ENCODE data around the gene FOXC2. TPM values are rescaled to one million over a fixed set of nuclear protein-coding genes. Genes with fewer than 3 reads are reported as not detected.
"Not testable (repeated sequence)": the region's sequence is repeated elsewhere in the genome, so short reads cannot be mapped to it uniquely, and the experiment has no call there.

Gene FOXC2
- total and polyA plus RNA-seq, 10 of the 15 experiments (the other 5 are each of a cell fraction or from before 2014, with no cell fraction given), result not detected

- ChIA-PET POLR2A (interaction anchor here (0.6 kb wide), 1 partner anchor 43 kb away, joined by 3 read pairs; no protein-coding TSS in a partner anchor), SMC1A (ENCODE audit: uncharacterized antibody, unreplicated experiment) (no interaction called here), RAD21 (ENCODE audit: unreplicated experiment) (no interaction called here), CTCF (interaction anchor here (1.3 kb wide), 1 partner anchor 22 kb away, joined by 5 read pairs; no protein-coding TSS in a partner anchor)
- H3K4me3 ChIP-seq, result no peak overlapping the region
- H3K79me2 ChIP-seq (ENCODE audit: control insufficient read depth, insufficient read depth, low read length), result no peaks in the 10 kb centered on the region
- H3K36me3 ChIP-seq (ENCODE audit: control insufficient read depth in 2 of 2, insufficient read depth in 2 of 2, low read length in 1 of 2), result no peaks in the 10 kb centered on the region
- H4K20me1 ChIP-seq (ENCODE audit: control insufficient read depth, insufficient read depth), result no peaks in the 10 kb centered on the region
- TF ChIP-seq ZBTB33 (IDR thresholded peaks at IDR 0.05), result no peak
- no peak for TF ChIP-seq MTA3 (IDR thresholded peaks at IDR 0.05; ENCODE audit: borderline replicate concordance, low read length)
- no peak for TF ChIP-seq MTA2 (IDR thresholded peaks at IDR 0.05; ENCODE audit: low read depth)
- no peak for DNase-seq (ENCODE audit: low read depth, low spot score)
- BruUV-seq (replicated peaks), result no TSS peak
- no peaks in the 10 kb centered on the region for H3K9me3 ChIP-seq (replicated peaks; ENCODE audit: control insufficient read depth, insufficient read depth, low read length)
- ATAC-seq, result no peak
- H3K27me3 ChIP-seq (replicated peaks in 1 of 2; ENCODE audit: control insufficient read depth in 2 of 2, insufficient read depth in 2 of 2, low read length in 1 of 2), result no peaks in the 10 kb centered on the region; a peak in 1 of 4 replicates
- H3K9ac ChIP-seq (ENCODE audit: control insufficient read depth, insufficient read depth, low read length), result no peak overlapping the region
- FAIRE-seq, result no peak
- H3K4me2 ChIP-seq (ENCODE audit: control insufficient read depth, insufficient read depth), result no peak overlapping the region
- intact Hi-C loops (cut with micrococcal nuclease; ENCODE audit: unreplicated experiment), result no loop called here
- WGBS (ENCODE audit: insufficient coverage, insufficient replicate concordance, low lambda C conversion rate, missing lambda C conversion rate), result 1% methylated on average over 10 of the region's 10 CpGs
- H2AFZ ChIP-seq (ENCODE audit: control insufficient read depth, low read depth, low read length), result no peak overlapping the region
- no peak overlapping the region for H3K27ac ChIP-seq (ENCODE audit: control insufficient read depth, insufficient read depth)
- no peaks in the 10 kb centered on the region for H3K4me1 ChIP-seq (ENCODE audit: control insufficient read depth, insufficient read depth, low read length)
- in situ Hi-C loops (cut with MboI), result no loop called here
Observed at GRCh38 chr16:86585821-86586611, 19.4 kb downstream of the FOXC2 start.

GRCh38 chr16:86587487-86587886 is 20.9 kb downstream of the FOXC2 start:
- RAD21 ChIA-PET (ENCODE audit: unreplicated experiment), result no interaction called here

GRCh38 chr16:86587955-86588354 is 21.3 kb downstream of the FOXC2 start:
- H3K27me3 ChIP-seq (replicated peaks in 1 of 2; ENCODE audit: control insufficient read depth in 2 of 2, insufficient read depth in 2 of 2, low read length in 1 of 2); H3K9ac ChIP-seq (ENCODE audit: control insufficient read depth, insufficient read depth, low read length); RAD21 ChIA-PET (ENCODE audit: unreplicated experiment); DNase-seq (ENCODE audit: low read depth, low spot score); CTCF ChIA-PET; H3K36me3 ChIP-seq (ENCODE audit: control insufficient read depth in 2 of 2, insufficient read depth in 2 of 2, low read length in 1 of 2); H4K20me1 ChIP-seq (ENCODE audit: control insufficient read depth, insufficient read depth); H3K79me2 ChIP-seq (ENCODE audit: control insufficient read depth, insufficient read depth, low read length); H3K9me3 ChIP-seq (replicated peaks; ENCODE audit: control insufficient read depth, insufficient read depth, low read length); BruUV-seq (replicated peaks); intact Hi-C loops (cut with micrococcal nuclease; ENCODE audit: unreplicated experiment); POLR2A ChIA-PET; ATAC-seq; H3K4me2 ChIP-seq (ENCODE audit: control insufficient read depth, insufficient read depth); H3K4me3 ChIP-seq; in situ Hi-C loops (cut with MboI); H3K4me1 ChIP-seq (ENCODE audit: control insufficient read depth, insufficient read depth, low read length); H3K27ac ChIP-seq (ENCODE audit: control insufficient read depth, insufficient read depth); H2AFZ ChIP-seq (ENCODE audit: control insufficient read depth, low read depth, low read length); SMC1A ChIA-PET (ENCODE audit: uncharacterized antibody, unreplicated experiment): not testable (repeated sequence)
- WGBS (ENCODE audit: insufficient coverage, insufficient replicate concordance, low lambda C conversion rate, missing lambda C conversion rate), result 27% methylated on average over 3 of the region's 3 CpGs
- FAIRE-seq, result peak; percentile 49

More at GRCh38 chr16:86587487-86587886, 20.9 kb downstream of the FOXC2 start:
- FAIRE-seq, result peak; percentile 70
- Histone ChIP-seq H2AFZ (ENCODE audit: control insufficient read depth, low read depth, low read length) (no peak overlapping the region), H3K4me1 (ENCODE audit: control insufficient read depth, insufficient read depth, low read length) (no peaks in the 10 kb centered on the region), H3K79me2 (ENCODE audit: control insufficient read depth, insufficient read depth, low read length) (no peaks in the 10 kb centered on the region), H3K27ac (ENCODE audit: control insufficient read depth, insufficient read depth) (no peak overlapping the region), H4K20me1 (ENCODE audit: control insufficient read depth, insufficient read depth) (no peaks in the 10 kb centered on the region), H3K9ac (ENCODE audit: control insufficient read depth, insufficient read depth, low read length) (no peak overlapping the region), H3K9me3 (replicated peaks; ENCODE audit: control insufficient read depth, insufficient read depth, low read length) (no peaks in the 10 kb centered on the region), H3K4me2 (ENCODE audit: control insufficient read depth, insufficient read depth) (no peak overlapping the region), H3K27me3 (replicated peaks in 1 of 2; ENCODE audit: control insufficient read depth in 2 of 2, insufficient read depth in 2 of 2, low read length in 1 of 2) (no peaks in the 10 kb centered on the region), H3K36me3 (ENCODE audit: control insufficient read depth in 2 of 2, insufficient read depth in 2 of 2, low read length in 1 of 2) (no peaks in the 10 kb centered on the region), H3K4me3 (no peak overlapping the region)
- SMC1A ChIA-PET (ENCODE audit: uncharacterized antibody, unreplicated experiment), result no interaction called here
- 47% methylated on average over 3 of the region's 3 CpGs for WGBS (ENCODE audit: insufficient coverage, insufficient replicate concordance, low lambda C conversion rate, missing lambda C conversion rate)
- POLR2A ChIA-PET, result no interaction called here
- in situ Hi-C loops (cut with MboI) (no loop called here), intact Hi-C loops (cut with micrococcal nuclease; ENCODE audit: unreplicated experiment) (no loop called here)
- CTCF ChIA-PET, result no interaction called here
- no peak for ATAC-seq
- BruUV-seq (replicated peaks), result no TSS peak
- no peak for DNase-seq (ENCODE audit: low read depth, low spot score)
- TF ChIP-seq IKZF2 (IDR thresholded peaks at IDR 0.05) (no peak), ETV6 (conservative IDR thresholded peaks at IDR 0.05 in 1 of 2, IDR thresholded peaks at IDR 0.05 in 1 of 2; ENCODE audit: borderline replicate concordance in 1 of 2, low read depth in 1 of 2) (no peak), MEF2A (IDR thresholded peaks at IDR 0.05; ENCODE audit: insufficient read depth, low read depth, low read length) (no peak), POLR2AphosphoS5 (IDR thresholded peaks at IDR 0.05; ENCODE audit: low read length) (no peak), NRF1 (conservative IDR thresholded peaks at IDR 0.05; ENCODE audit: low read depth, low read length) (no peak), NFXL1 (IDR thresholded peaks at IDR 0.05; ENCODE audit: borderline replicate concordance) (no peak)
